Measurements from ENCODE around the gene RAB20.

DNA sequence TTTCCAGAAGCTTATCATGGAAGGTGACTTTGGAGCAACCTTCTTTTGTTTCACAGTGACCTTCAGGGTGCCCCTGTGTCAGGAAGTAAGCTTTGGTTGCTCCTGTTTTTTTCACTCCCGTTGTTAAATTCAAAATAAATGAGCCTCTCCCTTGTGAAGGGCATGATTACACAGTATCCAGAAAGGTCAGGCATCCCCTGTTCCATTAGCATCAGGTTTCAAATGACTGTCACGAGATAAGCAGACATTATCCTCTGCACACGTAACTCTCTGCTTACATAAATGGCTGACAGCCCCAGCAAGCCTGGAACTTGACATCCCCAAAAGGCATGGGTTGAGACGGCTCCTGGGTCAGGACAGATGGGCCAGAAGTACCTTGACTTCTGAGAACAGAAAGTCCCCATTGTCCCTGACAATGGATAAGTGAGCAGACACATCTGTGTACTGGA, 52.0 kb downstream of the RAB20 start:
- TF ChIP-seq, protein P1, sequence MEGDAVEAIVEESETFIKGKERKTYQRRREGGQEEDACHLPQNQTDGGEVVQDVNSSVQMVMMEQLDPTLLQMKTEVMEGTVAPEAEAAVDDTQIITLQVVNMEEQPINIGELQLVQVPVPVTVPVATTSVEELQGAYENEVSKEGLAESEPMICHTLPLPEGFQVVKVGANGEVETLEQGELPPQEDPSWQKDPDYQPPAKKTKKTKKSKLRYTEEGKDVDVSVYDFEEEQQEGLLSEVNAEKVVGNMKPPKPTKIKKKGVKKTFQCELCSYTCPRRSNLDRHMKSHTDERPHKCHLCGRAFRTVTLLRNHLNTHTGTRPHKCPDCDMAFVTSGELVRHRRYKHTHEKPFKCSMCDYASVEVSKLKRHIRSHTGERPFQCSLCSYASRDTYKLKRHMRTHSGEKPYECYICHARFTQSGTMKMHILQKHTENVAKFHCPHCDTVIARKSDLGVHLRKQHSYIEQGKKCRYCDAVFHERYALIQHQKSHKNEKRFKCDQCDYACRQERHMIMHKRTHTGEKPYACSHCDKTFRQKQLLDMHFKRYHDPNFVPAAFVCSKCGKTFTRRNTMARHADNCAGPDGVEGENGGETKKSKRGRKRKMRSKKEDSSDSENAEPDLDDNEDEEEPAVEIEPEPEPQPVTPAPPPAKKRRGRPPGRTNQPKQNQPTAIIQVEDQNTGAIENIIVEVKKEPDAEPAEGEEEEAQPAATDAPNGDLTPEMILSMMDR (IDR thresholded peaks at IDR 0.05 in 8 of 11, conservative IDR thresholded peaks at IDR 0.05 in 3 of 11) = no peak
- TF ChIP-seq POLR2AphosphoS5 (IDR thresholded peaks at IDR 0.05) (no peak), POLR2A (IDR thresholded peaks at IDR 0.05) (no peak)

All from spleen (tissue), 7 donors.